HS-27A (cell line): ENCODE results near the gene CWF19L1.
"Not testable (repeated sequence)": the region's sequence is repeated elsewhere in the genome, so short reads cannot be mapped to it uniquely, and the experiment has no call there.

Source experiments
- DNase-seq: peaks from one replicate; pipeline ENCODE4 v3.0.0-alpha.2; 2012; ENCODE audit warnings: low read depth, missing footprints

CWF19L1 gene

DNA sequence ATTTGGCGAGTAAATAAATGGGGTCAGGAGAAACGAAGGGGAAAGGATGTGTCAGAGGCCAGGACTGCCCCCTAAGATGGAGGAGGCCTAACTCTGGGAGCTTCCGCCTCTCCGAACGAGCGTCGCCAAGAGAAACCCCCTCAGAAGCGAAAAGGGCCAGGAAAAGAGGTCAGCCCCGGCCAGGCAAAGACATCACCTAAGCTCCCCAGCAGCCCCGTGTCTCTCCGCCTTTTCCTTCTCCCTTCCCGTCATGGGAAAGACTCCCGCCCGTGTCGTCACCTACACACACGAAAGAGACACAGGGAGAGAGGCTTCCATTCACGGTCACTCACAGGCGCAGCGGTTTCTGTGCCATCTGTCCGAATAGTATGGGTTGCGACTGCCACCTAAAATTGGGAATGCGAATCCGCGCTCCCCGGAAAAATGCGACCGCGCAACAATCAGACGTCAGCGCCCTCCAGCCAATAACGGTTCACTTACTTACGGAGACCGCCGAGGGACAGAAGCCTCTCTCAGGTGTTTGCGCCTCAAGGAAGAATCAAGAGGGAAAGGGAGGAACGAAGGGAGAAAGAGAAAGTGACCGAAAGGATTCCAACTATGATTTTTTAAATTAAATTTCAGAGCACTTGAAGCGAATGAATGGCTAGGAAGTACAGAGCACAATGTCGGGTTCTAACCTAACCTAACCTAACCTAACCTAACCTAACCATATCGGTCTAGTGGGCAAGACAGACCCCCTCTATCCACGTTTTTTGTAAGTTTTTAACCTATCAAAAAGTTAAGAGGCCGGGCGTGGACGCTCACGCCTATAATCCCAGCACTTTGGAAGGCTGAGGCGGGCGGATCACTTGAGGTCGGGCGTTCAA lies at the start of gene CWF19L1:
TSS of gene CWF19L1 (minus strand) at position 400 of the 866 bp plus-strand sequence. CDS start at position 355, 45 bp downstream.
- DNase-seq = peak; percentile 35

GRCh38 chr10:100315615-100316014 lies 48.2 kb upstream of the CWF19L1 start:
- DNase-seq = no peak

DNA sequence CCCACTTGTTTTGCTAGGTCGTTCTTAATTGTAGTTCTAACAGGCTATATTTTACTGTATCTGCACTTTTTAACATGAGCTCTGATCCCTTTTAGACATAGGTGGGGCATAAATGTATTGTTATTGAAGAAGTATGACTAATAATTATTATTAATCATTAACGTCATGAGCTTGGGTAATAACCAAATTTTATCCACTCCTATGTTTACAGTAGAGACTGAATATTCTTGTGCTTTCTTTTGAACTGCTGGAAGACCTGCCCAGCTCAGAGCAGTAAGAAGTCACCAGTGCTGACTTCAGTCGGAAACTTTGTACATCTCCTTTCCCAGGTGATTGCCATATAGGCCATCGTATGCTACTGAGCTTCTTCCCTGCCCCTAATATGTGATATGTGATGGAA lies 43.9 kb upstream of the CWF19L1 start:
- no peak for DNase-seq

DNA sequence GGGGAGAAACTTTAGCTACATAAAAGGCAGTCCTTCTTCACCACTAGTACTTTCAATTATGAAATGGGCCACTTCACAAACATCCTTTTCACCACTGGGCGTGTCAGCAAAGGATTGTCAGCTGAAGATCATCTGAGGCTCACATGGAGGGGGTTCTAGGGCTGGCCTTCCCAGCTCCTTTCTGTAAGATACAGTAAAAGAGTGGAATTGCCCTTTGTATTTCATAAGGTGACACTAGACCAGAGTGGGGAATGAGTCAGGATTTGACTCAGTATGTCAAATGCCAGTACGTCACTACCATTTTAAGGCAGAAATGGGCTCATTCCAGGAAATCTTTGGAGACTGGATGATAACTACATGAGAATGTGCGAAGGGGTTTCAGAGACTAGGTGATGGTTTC lies 40.2 kb upstream of the CWF19L1 start:
- DNase-seq = no peak

DNA sequence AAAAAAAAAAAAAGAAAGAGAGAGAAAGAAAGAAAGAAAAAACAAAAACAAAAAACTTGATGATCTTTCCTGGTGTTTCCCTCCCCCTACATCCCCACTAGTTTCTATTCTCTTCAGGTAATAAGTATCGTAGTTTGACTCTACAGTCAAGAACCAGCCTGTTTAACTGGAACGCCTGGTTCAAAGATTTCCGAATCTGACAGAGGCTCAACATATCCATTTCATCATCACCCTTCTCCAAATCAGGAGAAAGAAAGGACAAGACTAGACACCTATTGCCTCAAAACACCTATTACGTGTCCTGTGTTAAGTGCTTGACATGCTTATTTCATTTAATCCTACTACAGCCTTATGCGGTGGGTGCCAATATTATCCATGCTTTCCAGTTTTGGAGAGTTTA lies 39.4 kb upstream of the CWF19L1 start:
- no peak for DNase-seq

GRCh38 chr10:100304414-100304813 lies 37.0 kb upstream of the CWF19L1 start:
- no peak for DNase-seq

DNA sequence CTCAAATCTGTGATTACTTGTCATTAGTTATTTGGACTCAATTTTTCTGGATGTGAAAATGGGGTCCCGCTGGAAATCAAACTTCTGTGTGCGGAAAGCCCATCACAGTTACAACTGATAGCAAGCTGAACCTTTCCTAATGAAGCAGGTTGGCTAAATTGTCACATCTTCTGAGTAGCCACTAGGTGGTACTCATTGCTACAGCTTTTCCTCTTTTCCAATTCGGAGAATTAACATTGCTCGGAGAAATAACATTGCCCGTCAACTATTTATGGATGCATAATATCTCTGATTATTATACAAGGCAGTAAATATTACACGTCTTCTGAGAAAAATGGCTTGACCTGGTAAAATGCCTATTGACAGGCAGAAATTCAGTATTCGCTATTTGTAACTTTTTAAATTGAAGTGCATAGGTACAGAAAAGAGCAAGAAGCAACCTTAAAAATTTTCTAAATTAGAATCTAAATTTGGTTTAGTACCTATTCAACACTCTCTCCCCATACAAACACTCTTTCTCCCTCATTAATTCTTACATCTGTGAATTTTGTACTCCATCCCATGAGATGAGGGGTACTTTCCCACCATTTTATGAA lies 36.4 kb upstream of the CWF19L1 start:
- DNase-seq = no peak

- DNase-seq = not testable (repeated sequence)
Observed at GRCh38 chr10:100301123-100301522, 33.7 kb upstream of the CWF19L1 start.

DNA sequence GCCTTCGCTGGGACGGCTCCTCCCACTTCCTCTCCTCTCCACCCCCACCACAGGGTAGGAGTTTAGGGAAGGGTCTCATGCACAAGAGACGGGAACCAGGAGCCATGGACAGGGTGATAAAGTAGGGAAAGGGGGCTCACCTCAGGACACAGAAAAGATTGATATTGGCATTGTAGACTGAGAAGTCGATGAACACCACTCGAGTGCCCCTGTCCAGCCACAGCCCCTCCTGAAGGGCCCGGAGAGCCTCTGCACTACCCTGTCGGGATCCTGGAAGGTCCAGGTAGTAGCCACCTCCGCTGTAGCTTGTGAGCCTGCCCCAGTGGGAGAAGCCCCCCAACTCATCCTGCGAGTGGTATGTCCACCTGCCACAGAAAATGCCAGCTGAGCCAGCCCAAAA lies 29.8 kb upstream of the CWF19L1 start:
- DNase-seq = no peak

DNA sequence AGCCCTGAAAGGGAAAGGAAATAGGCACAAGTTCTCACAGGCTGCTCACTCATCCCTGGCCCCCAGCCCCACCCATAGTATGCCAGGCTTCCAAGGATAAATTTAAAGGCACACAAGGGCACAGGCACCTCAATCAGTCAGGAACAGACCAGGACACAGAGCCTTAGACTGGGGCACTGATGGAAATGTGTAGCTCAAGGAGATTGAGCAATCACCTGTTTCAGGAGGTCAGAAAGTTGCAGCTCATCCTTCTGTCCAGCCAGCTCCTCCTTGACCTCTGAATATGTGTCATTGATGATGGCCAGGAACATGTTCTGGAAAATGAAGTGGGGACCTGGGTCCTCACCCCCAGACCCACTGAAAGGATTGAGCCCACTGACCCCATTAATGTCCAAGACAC lies 25.6 kb upstream of the CWF19L1 start:
- DNase-seq = no peak

DNA sequence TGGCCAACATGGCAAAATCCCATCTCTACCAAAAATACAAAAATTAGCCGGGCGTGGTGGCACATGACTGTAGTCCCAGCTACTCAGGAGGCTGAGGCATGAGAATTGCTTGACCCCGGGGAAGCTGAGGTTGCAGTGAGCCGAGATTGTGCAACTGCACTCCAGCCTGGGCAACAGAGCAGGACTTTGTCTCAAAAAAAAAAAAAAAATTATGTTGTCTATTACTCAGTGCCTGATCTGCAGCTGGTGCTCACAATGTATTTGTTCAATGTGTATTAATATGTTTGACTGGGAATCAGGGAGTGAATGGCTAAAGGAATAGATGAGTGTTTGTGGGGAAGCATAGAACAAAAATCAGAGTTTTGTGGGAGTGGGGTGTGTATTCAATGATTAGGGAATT lies 24.9 kb upstream of the CWF19L1 start:
- DNase-seq = not testable (repeated sequence)

DNA sequence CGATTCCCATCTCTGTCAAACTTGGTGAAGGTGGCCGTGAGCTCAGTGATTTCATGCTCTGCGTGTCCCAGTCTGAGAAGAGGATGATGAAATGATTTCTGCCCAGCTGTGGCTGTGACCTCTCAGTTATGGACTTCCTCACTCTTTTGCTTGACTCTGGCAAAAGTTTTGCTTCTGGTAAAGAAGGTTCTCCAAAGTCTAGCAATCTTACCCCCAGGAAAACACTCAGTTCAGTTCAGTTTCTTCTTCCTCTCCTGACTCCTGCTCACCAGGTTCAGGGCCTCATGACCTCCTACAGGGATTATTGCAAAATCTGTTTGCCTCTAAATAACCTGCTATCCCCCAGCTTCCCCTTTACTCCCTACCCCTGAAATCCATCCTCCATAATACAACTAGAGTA lies 23.9 kb upstream of the CWF19L1 start:
- no peak for DNase-seq

GRCh38 chr10:100289641-100290040 lies 22.2 kb upstream of the CWF19L1 start:
- no peak for DNase-seq

- DNase-seq = no peak
Observed at GRCh38 chr10:100288196-100288595, 20.8 kb upstream of the CWF19L1 start.

DNA sequence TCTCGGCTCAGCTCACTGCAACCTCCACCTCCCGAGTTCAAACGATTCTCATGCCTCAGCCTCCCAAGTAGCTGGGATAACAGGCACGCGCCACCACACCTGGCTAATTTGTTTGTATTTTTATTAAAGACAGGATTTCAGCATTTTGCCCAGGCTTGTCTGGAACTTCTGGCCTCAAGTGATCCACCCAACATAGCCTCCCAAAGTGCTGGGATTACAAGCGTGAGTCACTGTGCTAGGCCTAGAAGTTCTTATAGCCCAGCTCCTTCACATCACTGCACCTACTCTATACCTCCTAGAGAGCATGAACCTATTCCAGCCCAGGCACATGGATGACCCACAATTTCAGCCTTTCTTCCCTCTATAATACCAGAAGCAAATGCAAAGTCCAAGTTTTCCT lies 20.3 kb upstream of the CWF19L1 start:
- DNase-seq = no peak

- DNase-seq = peak; percentile 61
Observed at GRCh38 chr10:100286051-100287033, 18.9 kb upstream of the CWF19L1 start, which contains the start of gene BLOC1S2. Gene BLOC1S2, minus strand, starts transcription at chr10:100286680. Its CDS starts 21 bp downstream, at chr10:100286659.

DNA sequence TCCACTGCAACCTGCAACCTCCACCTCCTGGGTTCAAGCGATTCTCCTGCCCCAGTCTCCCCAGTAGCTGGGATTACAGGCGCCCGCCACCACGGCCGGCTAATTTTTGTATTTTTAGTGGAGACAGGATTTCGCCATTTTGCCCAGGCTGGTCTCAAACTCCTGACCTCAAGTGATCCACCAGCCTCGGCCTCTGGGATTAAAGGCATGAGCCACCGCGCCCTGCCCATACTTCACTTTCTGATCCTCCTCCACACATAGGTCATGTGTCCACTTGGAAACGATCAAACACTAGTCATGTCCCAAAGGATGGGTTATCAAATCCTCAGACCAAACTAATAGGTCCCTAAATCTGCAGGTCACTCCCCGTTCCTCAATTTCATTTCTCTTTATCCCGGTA lies 17.9 kb upstream of the CWF19L1 start:
- DNase-seq = not testable (repeated sequence)

DNA sequence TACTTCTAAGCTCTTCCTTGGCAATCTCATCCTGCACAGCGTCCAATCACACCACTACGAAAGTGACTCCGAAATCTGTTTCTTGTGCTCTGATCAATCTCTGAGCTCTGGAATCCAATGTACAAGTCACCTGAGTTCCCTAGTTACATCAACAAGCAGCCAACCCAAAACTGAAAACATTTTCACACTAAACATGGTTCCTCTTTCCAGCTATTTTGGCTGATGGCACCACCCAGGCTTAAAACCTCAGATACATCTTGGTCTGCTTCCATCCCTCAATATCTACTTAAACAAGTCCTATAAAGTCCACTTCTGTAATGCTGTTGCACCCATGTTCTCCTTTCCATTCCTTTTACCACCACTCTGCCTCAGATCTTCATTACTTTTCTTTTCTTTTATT lies 15.5 kb upstream of the CWF19L1 start:
- DNase-seq = no peak

DNA sequence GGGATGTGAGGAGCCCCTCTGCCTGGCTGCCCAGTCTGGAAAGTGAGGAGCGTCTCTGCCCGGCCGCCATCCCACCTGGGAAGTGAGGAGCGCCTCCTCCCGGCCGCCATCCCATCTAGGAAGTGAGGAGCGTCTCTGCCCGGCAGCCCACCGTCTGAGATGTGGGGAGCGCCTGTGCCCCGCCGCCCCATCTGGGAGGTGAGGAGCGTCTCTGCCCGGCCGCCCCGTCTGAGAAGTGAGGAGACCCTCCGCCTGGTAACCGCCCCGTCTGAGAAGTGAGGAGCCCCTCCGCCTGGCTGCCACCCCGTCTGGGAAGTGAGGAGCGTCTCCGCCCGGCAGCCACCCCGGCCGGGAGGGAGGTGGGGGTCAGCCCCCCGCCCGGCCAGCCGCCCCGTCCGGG lies 9.5 kb upstream of the CWF19L1 start:
- not testable (repeated sequence) for DNase-seq

- DNase-seq = no peak
Observed at GRCh38 chr10:100265821-100266485, 1.5 kb downstream of the CWF19L1 start.

DNA sequence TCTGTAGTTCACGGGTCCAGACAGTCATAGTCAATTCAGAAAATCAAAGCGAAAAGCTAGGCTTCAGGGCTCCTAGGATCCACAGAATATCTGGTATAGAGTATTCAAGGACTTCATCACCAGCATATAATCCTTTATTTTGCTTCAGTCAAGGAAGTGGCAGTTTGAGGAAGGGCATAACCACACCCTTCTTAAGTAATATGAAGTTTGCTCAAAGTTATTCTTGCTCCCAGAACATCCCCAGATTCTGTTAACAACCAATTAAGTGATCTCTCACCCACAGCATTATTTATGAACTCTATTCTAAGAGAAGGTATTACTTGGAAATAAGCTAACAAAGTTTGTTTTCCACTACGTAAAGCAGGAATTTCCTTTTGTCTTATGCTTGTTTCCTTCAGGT lies 13.2 kb downstream of the CWF19L1 start:
- DNase-seq = no peak

DNA sequence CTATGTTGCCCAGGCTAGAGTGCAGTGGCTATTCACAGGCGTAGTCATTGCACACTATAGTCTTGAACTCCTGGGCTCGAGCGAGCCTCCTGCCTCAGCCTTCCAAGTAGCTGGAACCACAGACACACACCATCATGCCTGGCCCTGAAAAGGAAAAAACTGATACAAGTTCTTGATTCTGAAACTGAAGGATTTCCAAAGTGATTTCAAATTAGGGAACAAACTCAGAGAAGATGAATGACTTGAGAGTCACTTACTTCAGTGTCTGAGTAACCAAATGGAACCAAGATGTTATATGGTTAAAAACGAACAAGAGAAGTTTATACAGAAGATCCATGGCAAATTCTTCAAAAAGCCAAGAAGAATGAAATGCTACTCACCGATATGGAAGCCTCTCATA lies 14.4 kb downstream of the CWF19L1 start:
- DNase-seq = no peak
